SK-N-SH (cell line): Measurements from ENCODE around the gene TCTN1. TPM values are rescaled to one million over a fixed set of nuclear protein-coding genes. Genes with fewer than 3 reads are reported as not detected.

ENCODE experiments used
- CTCF ChIA-PET: fragments of 300-600, 350-600 bp; formaldehyde crosslinking; extraction: SDS; loops from one replicate; lab custom pipeline; 2021; lab: Yijun Ruan, JAX
- POLR2A ChIA-PET: fragments of 350-600 bp; sonication (Branson Sonifier 250); formaldehyde crosslinking; extraction: SDS; loops from one replicate; lab custom pipeline; 2020; ENCODE audit warnings: antibody characterized with exemption, inconsistent platforms; lab: Yijun Ruan, JAX
- DNase-seq: peaks from one replicate; pipeline ENCODE4 v3.0.0; 2012
- H2AFZ ChIP-seq: fragments of 200-600 bp; sonication (generic); 2 replicates; pipeline ENCODE4 v1.8.1; 2016; ENCODE audit warnings: antibody characterized with exemption, mild to moderate bottlenecking, low read depth
- H3F3A ChIP-seq: fragments of 200-600 bp; sonication (generic); replicated peaks from 2 replicates; pipeline ENCODE3; 2016; ENCODE audit warnings: antibody characterized with exemption, mild to moderate bottlenecking; ENCODE audit not compliant: insufficient read depth
- H3K27ac ChIP-seq, 2 experiments: fragments of 200-500 bp in 1 of 2; fragments of 200-600 bp in 1 of 2; sonication (Bioruptor generic) in 1 of 2; sonication (generic), shearing (Covaris generic) in 1 of 2; 2 replicates each; pipeline versions ENCODE4 v1.5.1 to v1.6.1; 2014 to 2016; ENCODE audit warnings: low read depth in 2 of 2, inconsistent platforms in 1 of 2, low read length in 1 of 2, mild to moderate bottlenecking in 1 of 2, mixed read lengths in 1 of 2
- H3K27me3 ChIP-seq: fragments of 200-600 bp; sonication (generic), shearing (Covaris generic); 2 replicates; pipeline ENCODE4 v1.6.1; 2016; ENCODE audit warnings: mixed run types; ENCODE audit not compliant: insufficient read depth
- H3K36me3 ChIP-seq, 2 experiments: fragments of 200-500 bp in 1 of 2; fragments of 200-600 bp in 1 of 2; sonication (Bioruptor generic) in 1 of 2; sonication (generic) in 1 of 2; replicated peaks in 1 of 2; 2 replicates each; pipeline versions ENCODE3 to v1.5.1; 2014 to 2016; ENCODE audit warnings: low read length in 1 of 2, mild to moderate bottlenecking in 1 of 2; ENCODE audit not compliant: insufficient read depth in 2 of 2, control insufficient read depth in 1 of 2
- H3K4me1 ChIP-seq, 2 experiments: fragments of 200-500 bp in 1 of 2; fragments of 200-600 bp in 1 of 2; sonication (Bioruptor generic) in 1 of 2; sonication (generic), shearing (Covaris generic) in 1 of 2; 2 replicates each; pipeline versions ENCODE4 v1.5.1 to v1.6.1; 2014 to 2016; ENCODE audit warnings: low read depth in 1 of 2, low read length in 1 of 2, mixed run types in 1 of 2; ENCODE audit not compliant: insufficient read depth in 2 of 2, control insufficient read depth in 1 of 2
- H3K4me2 ChIP-seq: fragments of 200-600 bp; sonication (generic), shearing (Covaris generic); 2 replicates; pipeline ENCODE4 v1.6.1; 2017; ENCODE audit warnings: mixed run types
- H3K4me3 ChIP-seq, 2 experiments: fragments of 200-500 bp in 1 of 2; fragments of 200-600 bp in 1 of 2; sonication (Bioruptor generic) in 1 of 2; sonication (generic), shearing (Covaris generic) in 1 of 2; 2 replicates each; pipeline versions ENCODE4 v1.5.1 to v1.8.1; 2014 to 2016; ENCODE audit warnings: low read depth in 2 of 2, inconsistent platforms in 1 of 2, low read length in 1 of 2, mild to moderate bottlenecking in 1 of 2, mixed read lengths in 1 of 2, moderate library complexity in 1 of 2
- H3K79me2 ChIP-seq: fragments of 200-600 bp; sonication (generic); 2 replicates; pipeline ENCODE4 v1.8.1; 2017; ENCODE audit warnings: mild to moderate bottlenecking; ENCODE audit not compliant: insufficient read depth
- H3K9ac ChIP-seq: fragments of 200-600 bp; sonication (generic); 2 replicates; pipeline ENCODE4 v1.6.1; 2017; ENCODE audit warnings: mixed run types
- H3K9me2 ChIP-seq: fragments of 200-600 bp; sonication (generic); 2 replicates; pipeline ENCODE4 v1.6.1; 2017; ENCODE audit warnings: mixed run types
- H3K9me3 ChIP-seq: fragments of 200-600 bp; sonication (generic); 2 replicates; pipeline ENCODE4 v1.6.1; 2017; ENCODE audit warnings: mixed run types, mild to moderate bottlenecking, moderate library complexity
- H4K20me1 ChIP-seq: fragments of 200-600 bp; sonication (generic); 2 replicates; pipeline ENCODE4 v1.6.1; 2017; ENCODE audit warnings: mild to moderate bottlenecking, mixed run types; ENCODE audit not compliant: insufficient read depth
- FOXJ3 ChIP-seq: sonication (generic); formaldehyde crosslinking; IDR thresholded peaks from 2 replicates; pipeline ENCODE4 v1.5.1; 2020; ENCODE audit warnings: mild to moderate bottlenecking, missing genetic modification reagents
- GABPA ChIP-seq: IDR thresholded peaks from 2 replicates; pipeline ENCODE4 v1.4.0; 2012; ENCODE audit warnings: low read depth, mild to moderate bottlenecking
- GATA2 ChIP-seq: sonication (generic); formaldehyde crosslinking; IDR thresholded peaks from 2 replicates; pipeline ENCODE4 v1.5.0; 2020; ENCODE audit warnings: mild to moderate bottlenecking, missing genetic modification reagents
- JUND ChIP-seq: IDR thresholded peaks from 2 replicates; pipeline ENCODE4 v1.4.0; 2012
- MAX ChIP-seq: IDR thresholded peaks from 2 replicates; pipeline ENCODE4 v1.4.0; 2012; ENCODE audit warnings: low read depth
- MXI1 ChIP-seq: IDR thresholded peaks from 2 replicates; pipeline ENCODE4 v1.6.1; 2012; ENCODE audit warnings: mild to moderate bottlenecking, low read depth, low read length, improper control_type of control experiment
- NFIC ChIP-seq: IDR thresholded peaks from 2 replicates; pipeline ENCODE4 v1.4.0; 2012; ENCODE audit warnings: borderline replicate concordance
- NRF1 ChIP-seq: IDR thresholded peaks from 2 replicates; pipeline ENCODE4 v1.6.1; 2012; ENCODE audit warnings: low read depth, mild to moderate bottlenecking, low read length
- RXRA ChIP-seq: IDR thresholded peaks from 2 replicates; pipeline ENCODE4 v1.4.0; 2012; ENCODE audit warnings: low read depth, mild to moderate bottlenecking, borderline replicate concordance
- YY1 ChIP-seq: IDR thresholded peaks from 2 replicates; pipeline ENCODE4 v1.4.0; 2012; ENCODE audit warnings: low read depth, mild to moderate bottlenecking
- WGBS: methylation state at CpG from one replicate; pipeline ENCODE4 v1.1.6; 2017; ENCODE audit warnings: low lambda C conversion rate; 5-methylcytosine and 5-hydroxymethylcytosine counted together
- polyA plus RNA-seq, 3 experiments: library from polyadenylated mRNA; depleted of rRNA; stranded (reverse); fragments of >200 nt; gene quantifications; 2 replicates each; pipeline ENCODE4 v1.2.3, GENCODE V29; 2012
- TF ChIP-seq, protein P1 (sequence below): IDR thresholded peaks from 2 replicates; pipeline ENCODE4 v1.6.1; 2012; ENCODE audit warnings: mild to moderate bottlenecking, low read depth, low read length, moderate library complexity
- TF ChIP-seq, protein P2 (sequence below): fragments of 150-350 bp; IDR thresholded peaks from 2 replicates; pipeline ENCODE4 v1.6.1; 2017; ENCODE audit warnings: antibody characterized with exemption, low read length, low read depth, borderline replicate concordance
- TF ChIP-seq, protein P3 (sequence below): IDR thresholded peaks from 2 replicates; pipeline ENCODE4 v1.4.0; 2012; ENCODE audit warnings: low read depth, borderline replicate concordance

Gene TCTN1
- polyA plus RNA-seq, 1 of the 3 experiments (the other 2 are of a cell fraction): 40.2 TPM

DNA sequence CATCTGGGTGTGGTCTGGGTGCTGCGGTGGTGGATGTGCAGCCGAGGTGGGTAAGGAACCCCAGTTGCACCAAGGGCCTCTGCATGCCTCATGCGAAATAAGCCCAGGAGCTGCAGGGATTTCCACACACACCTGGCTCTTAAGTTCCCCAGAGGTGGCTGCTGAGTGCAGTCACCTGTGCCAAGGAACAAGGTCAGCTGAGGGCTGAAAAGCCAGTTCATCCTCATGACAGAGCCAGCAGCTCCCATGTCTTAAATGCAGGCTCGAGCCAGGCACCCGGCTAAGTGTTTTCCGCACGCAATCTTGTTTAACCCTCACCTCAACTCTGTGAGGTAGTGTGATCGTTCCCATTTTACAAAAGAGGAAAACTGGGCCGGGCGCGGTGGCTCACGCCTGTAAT lies 65.3 kb downstream of the TCTN1 start (continued):
- no peak for TF ChIP-seq FOXJ3 (CRISPR knock-in tag)

GRCh38 chr12:110680032-110680431 lies 66.1 kb downstream of the TCTN1 start:
- Histone ChIP-seq H3K4me2 (no peak overlapping the region), H2AFZ (no peak overlapping the region), H3K27ac (no peak overlapping the region), H4K20me1 (no peaks in the 10 kb centered on the region), H3K79me2 (no peaks in the 10 kb centered on the region), H3K4me3 (no peak overlapping the region), H3K36me3 (no peaks in the 10 kb centered on the region), H3K27me3 (no peaks in the 10 kb centered on the region), H3K9me2 (no peaks in the 10 kb centered on the region), H3F3A (no peaks in the 10 kb centered on the region), H3K4me1 (peaks cover 0 to 3% of the 10 kb centered on the region in 2 experiments; a peak in 1 of 4 replicates), H3K9me3 (no peaks in the 10 kb centered on the region), H3K9ac (no peak overlapping the region)
- TF ChIP-seq, protein P1, sequence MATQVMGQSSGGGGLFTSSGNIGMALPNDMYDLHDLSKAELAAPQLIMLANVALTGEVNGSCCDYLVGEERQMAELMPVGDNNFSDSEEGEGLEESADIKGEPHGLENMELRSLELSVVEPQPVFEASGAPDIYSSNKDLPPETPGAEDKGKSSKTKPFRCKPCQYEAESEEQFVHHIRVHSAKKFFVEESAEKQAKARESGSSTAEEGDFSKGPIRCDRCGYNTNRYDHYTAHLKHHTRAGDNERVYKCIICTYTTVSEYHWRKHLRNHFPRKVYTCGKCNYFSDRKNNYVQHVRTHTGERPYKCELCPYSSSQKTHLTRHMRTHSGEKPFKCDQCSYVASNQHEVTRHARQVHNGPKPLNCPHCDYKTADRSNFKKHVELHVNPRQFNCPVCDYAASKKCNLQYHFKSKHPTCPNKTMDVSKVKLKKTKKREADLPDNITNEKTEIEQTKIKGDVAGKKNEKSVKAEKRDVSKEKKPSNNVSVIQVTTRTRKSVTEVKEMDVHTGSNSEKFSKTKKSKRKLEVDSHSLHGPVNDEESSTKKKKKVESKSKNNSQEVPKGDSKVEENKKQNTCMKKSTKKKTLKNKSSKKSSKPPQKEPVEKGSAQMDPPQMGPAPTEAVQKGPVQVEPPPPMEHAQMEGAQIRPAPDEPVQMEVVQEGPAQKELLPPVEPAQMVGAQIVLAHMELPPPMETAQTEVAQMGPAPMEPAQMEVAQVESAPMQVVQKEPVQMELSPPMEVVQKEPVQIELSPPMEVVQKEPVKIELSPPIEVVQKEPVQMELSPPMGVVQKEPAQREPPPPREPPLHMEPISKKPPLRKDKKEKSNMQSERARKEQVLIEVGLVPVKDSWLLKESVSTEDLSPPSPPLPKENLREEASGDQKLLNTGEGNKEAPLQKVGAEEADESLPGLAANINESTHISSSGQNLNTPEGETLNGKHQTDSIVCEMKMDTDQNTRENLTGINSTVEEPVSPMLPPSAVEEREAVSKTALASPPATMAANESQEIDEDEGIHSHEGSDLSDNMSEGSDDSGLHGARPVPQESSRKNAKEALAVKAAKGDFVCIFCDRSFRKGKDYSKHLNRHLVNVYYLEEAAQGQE: no peak
- TF ChIP-seq JUND (no peak), GATA2 (CRISPR knock-in tag) (no peak), NRF1 (no peak), MXI1 (no peak), NFIC (no peak), FOXJ3 (CRISPR knock-in tag) (no peak), MAX (no peak), YY1 (no peak)
- TF ChIP-seq, protein P2, sequence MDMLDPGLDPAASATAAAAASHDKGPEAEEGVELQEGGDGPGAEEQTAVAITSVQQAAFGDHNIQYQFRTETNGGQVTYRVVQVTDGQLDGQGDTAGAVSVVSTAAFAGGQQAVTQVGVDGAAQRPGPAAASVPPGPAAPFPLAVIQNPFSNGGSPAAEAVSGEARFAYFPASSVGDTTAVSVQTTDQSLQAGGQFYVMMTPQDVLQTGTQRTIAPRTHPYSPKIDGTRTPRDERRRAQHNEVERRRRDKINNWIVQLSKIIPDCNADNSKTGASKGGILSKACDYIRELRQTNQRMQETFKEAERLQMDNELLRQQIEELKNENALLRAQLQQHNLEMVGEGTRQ: no peak
- 44% methylated on average over 1 of the region's 1 CpG for WGBS
- DNase-seq: no peak
- CTCF ChIA-PET: interaction anchor here (1.8 kb wide), 1 partner anchor 12 kb away, joined by 5 read pairs; no protein-coding TSS in a partner anchor
- POLR2A ChIA-PET: no interaction called here

DNA sequence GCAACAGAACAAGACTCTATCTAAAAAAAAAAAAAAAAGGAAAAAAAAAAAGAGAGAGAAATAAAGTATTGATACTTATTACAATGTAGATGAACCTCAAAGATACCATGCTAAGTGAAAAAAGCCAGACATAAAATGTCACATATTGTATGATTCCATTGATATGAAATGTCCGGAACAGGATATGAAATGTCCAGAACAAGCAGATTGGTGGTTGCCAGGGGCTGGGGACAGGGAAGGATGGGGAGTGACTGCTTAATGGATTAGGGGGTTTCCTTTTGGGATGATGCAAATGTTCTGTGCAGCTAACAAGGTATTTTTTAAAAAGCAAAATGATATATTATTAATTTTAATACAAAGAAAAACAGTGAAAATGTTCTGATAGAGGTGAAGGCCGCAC lies 70.0 kb downstream of the TCTN1 start:
- Histone ChIP-seq H3K27me3 (peaks cover 16% of the 10 kb centered on the region), H3K9ac (no peak overlapping the region), H4K20me1 (no peaks in the 10 kb centered on the region), H3K4me3 (no peak overlapping the region), H3K9me2 (no peaks in the 10 kb centered on the region), H3F3A (no peaks in the 10 kb centered on the region), H3K79me2 (no peaks in the 10 kb centered on the region), H3K27ac (no peak overlapping the region; a peak in 1 of 4 replicates), H3K4me1 (peaks cover 0 to 3% of the 10 kb centered on the region in 2 experiments; a peak in 1 of 4 replicates), H3K9me3 (no peaks in the 10 kb centered on the region), H3K36me3 (no peaks in the 10 kb centered on the region), H3K4me2 (no peak overlapping the region), H2AFZ (no peak overlapping the region)
- WGBS: 79% methylated on average over 2 of the region's 2 CpGs
- TF ChIP-seq, protein P1: no peak
- no peak for TF ChIP-seq FOXJ3 (CRISPR knock-in tag)
- TF ChIP-seq RXRA: no peak
- no peak for TF ChIP-seq GABPA
- no peak for TF ChIP-seq MAX
- peak; percentile 20; the same call in 1 of the 2 replicates for TF ChIP-seq GATA2 (CRISPR knock-in tag)
- TF ChIP-seq, protein P3, sequence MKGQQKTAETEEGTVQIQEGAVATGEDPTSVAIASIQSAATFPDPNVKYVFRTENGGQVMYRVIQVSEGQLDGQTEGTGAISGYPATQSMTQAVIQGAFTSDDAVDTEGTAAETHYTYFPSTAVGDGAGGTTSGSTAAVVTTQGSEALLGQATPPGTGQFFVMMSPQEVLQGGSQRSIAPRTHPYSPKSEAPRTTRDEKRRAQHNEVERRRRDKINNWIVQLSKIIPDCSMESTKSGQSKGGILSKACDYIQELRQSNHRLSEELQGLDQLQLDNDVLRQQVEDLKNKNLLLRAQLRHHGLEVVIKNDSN: no peak
- ChIA-PET POLR2A (no interaction called here), CTCF (no interaction called here)
- peak; percentile 55 for DNase-seq
